Nasal cavity respiratory epithelium epithelial cell of viscerocranial mucosa (primary cell): Measurements from ENCODE around the gene HSPA4. TPM values are rescaled to one million over a fixed set of nuclear protein-coding genes. Genes with fewer than 3 reads are reported as not detected.

Experiments used
- total RNA-seq: library from RNA; depleted of rRNA; stranded (reverse); fragments of >200 nt; gene quantifications from 2 replicates; pipeline ENCODE4 v1.2.3, GENCODE V29; 2014

The HSPA4 gene
- total RNA-seq = 178 and 215 TPM in 2 replicates

DNA sequence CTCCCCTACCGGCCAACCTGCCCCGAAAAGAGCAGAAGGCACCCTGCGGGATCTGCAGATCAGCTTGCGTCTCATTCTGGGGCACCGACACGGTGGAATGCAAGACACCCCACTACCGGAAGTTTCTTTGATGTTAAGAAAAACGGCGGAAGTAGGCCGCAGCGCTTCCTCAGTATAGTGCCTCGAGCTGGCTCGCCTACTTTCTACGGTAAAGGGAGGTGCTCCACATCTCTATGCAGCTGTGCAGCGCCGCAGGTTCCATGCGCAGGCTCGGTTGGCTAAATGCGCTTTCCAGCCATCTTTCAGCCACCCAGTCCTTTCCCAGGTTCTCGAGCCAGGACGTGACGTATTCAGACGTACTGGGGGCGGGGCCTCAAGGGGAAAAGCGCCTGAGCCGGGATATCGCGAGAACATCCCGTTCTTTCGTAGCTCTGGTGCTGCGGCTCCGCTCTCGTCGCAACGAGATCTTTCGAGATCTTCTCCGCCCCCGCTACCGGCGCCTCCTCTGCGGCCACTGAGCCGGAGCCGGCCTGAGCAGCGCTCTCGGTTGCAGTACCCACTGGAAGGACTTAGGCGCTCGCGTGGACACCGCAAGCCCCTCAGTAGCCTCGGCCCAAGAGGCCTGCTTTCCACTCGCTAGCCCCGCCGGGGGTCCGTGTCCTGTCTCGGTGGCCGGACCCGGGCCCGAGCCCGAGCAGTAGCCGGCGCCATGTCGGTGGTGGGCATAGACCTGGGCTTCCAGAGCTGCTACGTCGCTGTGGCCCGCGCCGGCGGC is at the start of gene HSPA4:
TSS of gene HSPA4 (plus strand) at position 472 of the 775 bp plus-strand sequence. CDS start at position 710, 238 bp downstream.

DNA sequence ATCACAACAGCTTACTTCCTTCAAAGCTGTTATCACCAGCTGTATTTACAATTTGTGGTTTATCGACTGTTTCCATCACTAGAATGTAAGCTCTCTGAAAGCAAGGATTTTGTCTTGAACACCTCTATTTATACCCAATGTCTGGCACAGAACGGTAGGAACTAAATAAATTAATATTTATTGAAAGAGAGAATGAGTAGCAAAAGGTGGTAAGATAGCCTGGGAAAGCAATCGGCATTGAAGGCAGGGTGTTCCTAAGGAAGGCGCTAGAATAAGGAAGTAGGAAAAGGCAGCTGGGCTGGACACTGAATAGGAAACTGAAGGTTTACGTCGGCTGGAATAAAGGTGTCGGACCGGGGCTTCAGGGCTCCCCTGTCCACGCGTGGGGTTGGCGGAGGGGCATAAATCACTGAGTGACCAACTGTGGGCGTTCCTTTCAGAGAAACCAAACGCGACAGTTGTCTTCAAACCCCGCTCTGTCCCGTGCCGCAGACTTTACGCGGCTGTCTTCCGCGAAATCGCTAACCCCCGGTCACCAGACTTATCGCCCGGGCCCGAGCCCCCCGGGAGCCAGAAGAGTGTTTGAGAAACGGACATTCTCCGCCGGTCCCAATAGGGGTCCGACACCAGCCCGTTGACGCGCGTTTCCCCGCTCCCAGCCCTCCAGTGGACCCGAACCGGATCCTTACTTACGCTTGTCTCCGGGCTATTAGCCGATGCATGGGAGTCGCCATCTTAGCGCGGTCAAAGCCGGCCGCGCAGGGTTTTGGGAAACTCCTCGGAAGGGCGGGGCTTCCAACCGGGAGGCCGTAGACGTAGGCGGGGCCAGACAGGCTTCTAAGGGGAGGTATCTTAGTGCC is 25.8 kb upstream of the HSPA4 start, which contains the start of gene ZCCHC10:
TSS of gene ZCCHC10 (minus strand) at position 746 of the 860 bp plus-strand sequence. CDS start at position 734, 12 bp downstream.

Other genes starting within 250 kb of the HSPA4 start
- not detected in 2 replicates for gene SOWAHA, start 238.7 kb upstream of the HSPA4 start, total RNA-seq
- 0.68 and 3.1 TPM in 2 replicates for gene SHROOM1, start 221.4 kb upstream of the HSPA4 start, total RNA-seq
- gene GDF9, start 185.5 kb upstream of the HSPA4 start, total RNA-seq = 0.34 and 0.57 TPM in 2 replicates
- 67.3 and 107 TPM in 2 replicates for gene UQCRQ, start 185.4 kb upstream of the HSPA4 start, total RNA-seq
- gene LEAP2, start 178.3 kb upstream of the HSPA4 start, total RNA-seq = under 0.01 and 0.28 TPM in 2 replicates
- gene AFF4, start 88.4 kb upstream of the HSPA4 start, total RNA-seq = 49.6 and 94.7 TPM in 2 replicates
- 14.4 and 15.4 TPM in 2 replicates for gene ZCCHC10, start 25.5 kb upstream of the HSPA4 start, total RNA-seq